ENCODE data around the gene CD14. TPM values are rescaled to one million over a fixed set of nuclear protein-coding genes. Genes with fewer than 3 reads are reported as not detected.

The CD14 gene
- polyA plus RNA-seq, 2 of the 4 experiments (the other 2 are of a cell fraction): 2.9 to 3.3 TPM

- CTCF ChIA-PET: interaction anchor here (0.8 to 1.4 kb wide), 3 partner anchors 14 to 239 kb away, joined by 3 to 6 read pairs (median 3); no protein-coding TSS in a partner anchor
- Histone ChIP-seq H3K4me1 (0 out of 3 replicates have a peak, but pooled peaks cover 4% of the 10 kb centered on the region), H3K4me3 (no peak overlapping the region), H3K27ac (no peak overlapping the region), H3K4me2 (no peak overlapping the region), H3K9me3 (no peaks in the 10 kb centered on the region)
- FAIRE-seq: no peak
- 90% methylated on average over 2 of the region's 2 CpGs for whole genome bisulfite sequencing (ENCODE audit: missing lambda C conversion rate)
- POLR2A ChIA-PET: no interaction called here
- TF ChIP-seq MAX (IDR thresholded peaks at IDR 0.05): no peak
- TF ChIP-seq RFX5 (IDR thresholded peaks at IDR 0.05): no peak
- no peak for TF ChIP-seq NFE2L2 (conservative IDR thresholded peaks at IDR 0.05; ENCODE audit: low read length)
- no peak for TF ChIP-seq JUN (IDR thresholded peaks at IDR 0.05)
- TF ChIP-seq RNF2 (IDR thresholded peaks at IDR 0.05; ENCODE audit: borderline replicate concordance, low read depth): no peak
- no peak for TF ChIP-seq HEYL (CRISPR knock-in tag; IDR thresholded peaks at IDR 0.05)
- TF ChIP-seq E2F6 (IDR thresholded peaks at IDR 0.05; ENCODE audit: borderline replicate concordance, low read depth): no peak
- no peak for TF ChIP-seq HOXB5 (CRISPR knock-in tag; IDR thresholded peaks at IDR 0.05)
- no peak for TF ChIP-seq REST (IDR thresholded peaks at IDR 0.05)
- no peak for TF ChIP-seq POLR2AphosphoS2 (conservative IDR thresholded peaks at IDR 0.05; ENCODE audit: low read length)
- no peak for TF ChIP-seq NPAS2 (CRISPR knock-in tag; IDR thresholded peaks at IDR 0.05; ENCODE audit: borderline replicate concordance)
- TF ChIP-seq ATOH8 (CRISPR knock-in tag; IDR thresholded peaks at IDR 0.05; ENCODE audit: low read depth): no peak
- no peak for TF ChIP-seq RCOR1 (IDR thresholded peaks at IDR 0.05; ENCODE audit: low read depth, low read length)
- no peak for TF ChIP-seq GATA3 (IDR thresholded peaks at IDR 0.05; ENCODE audit: borderline replicate concordance)
- TF ChIP-seq RARB (CRISPR knock-in tag; IDR thresholded peaks at IDR 0.05): no peak
- no peak for TF ChIP-seq ELK1 (IDR thresholded peaks at IDR 0.05; ENCODE audit: low read depth, low read length)
- TF ChIP-seq FOSB (CRISPR knock-in tag; IDR thresholded peaks at IDR 0.05): no peak
- TF ChIP-seq CHD4 (IDR thresholded peaks at IDR 0.05; ENCODE audit: borderline replicate concordance): no peak
- TF ChIP-seq BCL3 (IDR thresholded peaks at IDR 0.05): no peak
- TF ChIP-seq PHF8 (IDR thresholded peaks at IDR 0.05; ENCODE audit: borderline replicate concordance, low read depth): no peak
- no peak for DNase-seq (ENCODE audit: low read depth in 1 of 2, low spot score in 1 of 2)
- no peak for ATAC-seq
Measured at GRCh38 chr5:140611020-140611521, 21.9 kb downstream of the CD14 start.
